SH-SY5Y (cell line): ENCODE measurements around the gene GLDN.

Experiments
- GATA2 ChIP-seq: IDR thresholded peaks from 2 replicates; pipeline ENCODE4 v1.6.1; 2011; ENCODE audit warnings: mild to moderate bottlenecking, low read depth, low read length
- GATA3 ChIP-seq: IDR thresholded peaks from 2 replicates; pipeline ENCODE4 v1.6.1; 2011; ENCODE audit warnings: low read depth, mild to moderate bottlenecking, low read length, moderate library complexity

GRCh38 chr15:51386960-51387698 is 45.7 kb downstream of the GLDN start:
- TF ChIP-seq GATA2 (no peak), GATA3 (no peak)
